HG03520 (cell line): ENCODE data around the gene GSTA1.
"Not testable (repeated sequence)": the region's sequence is repeated elsewhere in the genome, so short reads cannot be mapped to it uniquely, and the experiment has no call there.

Experiments used
- ATAC-seq: cut with Tn5 transposase; IDR thresholded peaks from one replicate; pipeline ENCODE4 v1.9.1; 2021; ENCODE audit warnings: mild to moderate bottlenecking, moderate library complexity; ENCODE audit not compliant: unreplicated experiment

Gene GSTA1

GRCh38 chr6:52759085-52759484, 44.5 kb downstream of the GSTA1 start:
- ATAC-seq, result no peak

- not testable (repeated sequence) for ATAC-seq
These were observed 45.8 kb downstream of the GSTA1 start for GRCh38 chr6:52757651-52758338.

- ATAC-seq, result no peak
These were observed 49.2 kb downstream of the GSTA1 start for GRCh38 chr6:52754443-52754842.

- ATAC-seq, result not testable (repeated sequence)
These were observed 50.5 kb downstream of the GSTA1 start for GRCh38 chr6:52753137-52753536.

- ATAC-seq, result no peak
These were observed 51.3 kb downstream of the GSTA1 start for GRCh38 chr6:52752310-52752709.

- no peak for ATAC-seq
These were observed 54.0 kb downstream of the GSTA1 start for GRCh38 chr6:52749556-52750152.

- ATAC-seq, result not testable (repeated sequence)
These were observed 56.3 kb downstream of the GSTA1 start for GRCh38 chr6:52747301-52747700.

- no peak for ATAC-seq
These were observed 57.4 kb downstream of the GSTA1 start for GRCh38 chr6:52746213-52746612.

GRCh38 chr6:52745764-52746201, 57.8 kb downstream of the GSTA1 start:
- ATAC-seq, result no peak

GRCh38 chr6:52741872-52742271, 61.7 kb downstream of the GSTA1 start:
- ATAC-seq, result no peak
